SW 1271 (cell line): Measurements from ENCODE around the gene SHISA7.

Experiments
- DNase-seq, 2 experiments: peaks; one replicate each; lab custom pipeline; 2025; lab: John Stamatoyannopoulos, UW

The SHISA7 gene

GRCh38 chr19:55389386-55390317 lies 53.4 kb downstream of the SHISA7 start:
- DNase-seq = no peak

- no peak for DNase-seq
These were observed 55.2 kb downstream of the SHISA7 start for GRCh38 chr19:55387736-55388497.

DNA sequence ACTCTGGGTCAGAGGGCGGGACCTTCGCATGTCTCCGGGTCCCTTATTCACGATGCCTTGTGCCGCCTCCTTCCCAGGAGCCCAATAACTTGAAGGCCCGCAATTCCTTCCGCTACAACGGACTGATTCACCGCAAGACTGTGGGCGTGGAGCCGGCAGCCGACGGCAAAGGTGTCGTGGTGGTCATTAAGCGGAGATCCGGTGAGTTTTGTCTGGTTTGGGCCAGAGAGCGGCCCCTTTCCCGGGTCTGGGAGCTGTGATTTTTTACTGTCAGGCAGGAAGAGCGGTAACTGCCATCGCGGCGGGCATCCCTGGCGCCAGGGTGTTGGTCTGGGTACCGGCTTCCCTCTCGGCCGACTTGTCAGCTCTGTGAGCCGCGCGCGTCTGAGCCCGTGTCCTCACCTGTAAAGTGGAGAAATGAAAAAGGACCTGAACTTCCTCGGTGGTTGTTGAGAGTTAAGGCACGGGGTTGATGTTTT lies 56.6 kb downstream of the SHISA7 start:
- no peak for DNase-seq

DNA sequence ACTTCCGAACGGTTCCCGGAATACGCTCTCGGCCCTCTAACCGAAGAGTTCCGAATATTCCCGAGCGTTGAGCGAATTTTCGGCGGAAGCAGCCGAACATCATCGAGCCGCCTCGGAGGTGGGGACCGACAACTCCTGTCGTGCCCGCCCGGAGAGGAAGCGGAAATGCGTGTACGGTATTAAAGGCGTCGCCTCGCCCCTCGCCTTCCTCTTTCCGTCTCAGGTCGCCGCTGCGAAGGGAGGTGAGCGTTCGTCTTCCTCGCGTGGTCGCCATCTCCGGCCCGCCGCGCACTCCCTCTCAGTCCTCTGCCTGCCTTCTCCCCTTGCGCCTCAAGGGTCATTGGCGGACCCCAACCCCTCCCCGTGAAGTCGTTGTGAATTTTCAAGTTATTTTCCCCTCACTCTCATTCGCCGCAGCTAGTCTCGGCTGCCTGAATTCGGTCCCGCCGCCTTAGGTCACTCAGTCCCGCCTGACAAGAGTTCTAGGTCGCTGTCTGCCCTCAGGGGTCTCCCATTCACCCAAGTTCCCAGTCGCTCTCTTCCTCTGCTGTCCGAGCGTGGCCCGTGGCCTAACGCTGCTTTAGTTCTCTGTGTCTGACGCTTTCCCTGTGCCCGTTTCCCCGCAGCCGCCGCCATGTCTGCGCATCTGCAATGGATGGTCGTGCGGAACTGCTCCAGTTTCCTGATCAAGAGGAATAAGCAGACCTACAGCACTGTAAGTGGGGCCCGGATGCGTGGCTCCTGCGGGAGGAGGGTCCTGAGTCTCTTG lies 57.2 kb downstream of the SHISA7 start, which contains the start of gene RPL28:
RPL28 (plus strand) TSS at position 209 of the 769 bp plus-strand sequence; CDS start at position 635, 426 bp downstream.
- DNase-seq = peak; percentile 89 to 92

GRCh38 chr19:55384920-55385723 lies 58.0 kb downstream of the SHISA7 start:
- DNase-seq = peak; percentile 64 to 90

DNA sequence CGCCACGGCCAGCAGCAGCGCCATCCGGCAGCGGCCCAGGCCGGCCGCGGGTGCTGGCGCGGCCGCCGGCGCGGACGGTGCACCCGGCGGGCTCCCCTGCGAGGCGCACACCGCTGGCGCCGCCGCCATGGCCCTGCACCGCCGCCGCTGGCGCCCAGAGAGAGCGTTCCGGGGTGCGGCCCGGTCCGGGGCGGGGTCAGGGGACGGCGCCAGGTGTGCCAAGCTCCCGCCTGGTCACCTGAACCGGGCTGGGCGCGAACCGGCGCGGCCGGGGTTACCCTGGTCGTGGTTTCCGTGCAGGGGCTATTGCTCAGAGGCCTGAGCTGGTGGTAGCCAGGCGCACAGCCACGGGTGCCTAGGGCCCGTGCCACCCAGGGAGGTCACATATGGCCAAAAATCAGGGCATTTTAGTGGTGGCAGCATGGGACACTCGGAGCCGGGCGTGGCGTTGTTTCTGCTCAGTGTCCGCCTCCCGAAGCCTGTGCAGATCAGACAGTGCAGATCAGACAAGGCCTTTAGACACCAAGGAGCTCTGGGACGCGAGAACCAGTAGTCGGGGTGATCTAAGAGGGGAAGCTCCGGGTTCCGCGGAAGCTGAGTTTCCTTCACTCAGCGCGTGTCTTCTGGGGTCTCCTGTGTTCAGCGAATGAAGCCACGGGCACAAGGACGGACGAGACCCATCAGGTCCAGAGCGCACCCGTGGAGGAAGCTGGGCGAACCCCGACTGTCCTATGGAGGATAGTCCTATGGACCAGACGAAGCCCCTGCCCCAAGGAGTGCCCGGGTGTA lies 58.8 kb downstream of the SHISA7 start, which contains the start of gene TMEM238:
TMEM238 (minus strand) TSS at position 162 of the 789 bp plus-strand sequence; CDS start at position 129, 33 bp downstream.
- DNase-seq = no peak

GRCh38 chr19:55383279-55384130 lies 59.6 kb downstream of the SHISA7 start:
- DNase-seq = peak in 1 of 2 experiments; percentile 20

DNA sequence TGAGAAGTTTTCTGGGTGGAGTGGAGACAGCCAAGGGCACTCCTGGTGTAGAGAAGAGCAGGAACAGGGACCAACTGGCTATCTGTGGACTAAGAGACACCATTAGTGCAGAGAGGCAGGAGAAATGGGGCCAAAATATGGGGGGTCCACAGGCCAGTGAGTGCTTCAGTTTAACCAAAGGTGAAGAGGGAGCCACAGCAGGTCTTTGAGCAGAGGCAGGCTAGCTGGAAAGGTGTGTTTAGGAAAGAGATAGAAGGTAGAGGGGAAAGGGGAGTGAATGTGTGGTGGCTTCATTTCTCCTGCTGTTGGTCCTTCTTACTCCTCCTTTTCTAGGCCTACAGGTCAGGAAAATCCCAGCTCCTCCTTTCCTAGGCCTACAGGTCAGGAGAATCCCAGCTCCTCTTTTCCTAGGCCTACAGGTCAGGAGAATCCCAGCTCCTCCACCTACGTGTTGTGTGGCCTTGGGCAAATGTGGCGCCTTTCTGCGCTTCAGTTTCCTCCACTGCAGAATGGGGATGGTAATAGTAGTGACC lies 60.5 kb downstream of the SHISA7 start:
- DNase-seq = no peak

DNA sequence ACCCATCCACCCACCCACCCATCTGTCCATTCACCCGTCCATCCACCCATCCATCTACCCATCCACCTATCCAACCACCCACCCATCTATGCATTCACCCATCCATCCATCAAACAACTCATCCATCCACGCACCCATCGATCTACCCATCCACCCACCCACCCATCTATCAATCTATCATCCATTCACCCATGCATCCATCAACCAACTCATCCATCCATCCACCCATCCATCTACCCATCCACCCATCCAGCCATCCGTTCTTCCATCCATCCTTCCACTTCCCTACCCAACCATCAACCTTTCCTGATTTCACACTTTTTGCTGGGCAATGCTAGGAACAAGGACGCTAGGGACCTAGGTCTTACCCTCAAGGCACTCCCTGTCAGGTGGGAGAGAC lies 61.1 kb downstream of the SHISA7 start:
- DNase-seq = no peak

DNA sequence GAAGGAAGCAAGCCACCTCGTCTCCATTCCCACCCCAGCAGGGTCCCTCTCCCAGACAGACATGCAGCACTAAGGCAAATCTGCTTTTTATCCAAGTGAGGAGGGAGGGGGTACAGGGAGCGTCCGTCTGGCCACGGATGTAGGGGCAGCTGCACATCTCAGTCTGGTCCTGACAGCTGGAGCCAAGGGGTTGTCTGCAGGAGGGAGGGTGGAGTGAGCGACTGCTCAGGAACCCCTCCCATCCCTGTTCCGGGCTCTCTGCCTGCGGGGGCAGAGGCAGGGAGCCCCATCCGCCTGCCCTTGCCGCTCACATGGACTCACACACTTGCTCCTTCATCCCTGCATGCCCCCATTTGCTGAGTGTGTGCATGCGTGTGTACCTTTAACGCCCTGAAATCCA lies 63.9 kb downstream of the SHISA7 start:
- no peak for DNase-seq
